Left kidney (tissue), 2 donors: Measurements from ENCODE around the gene KANK3. TPM values are rescaled to one million over a fixed set of nuclear protein-coding genes. Genes with fewer than 3 reads are reported as not detected.
"Not testable (repeated sequence)": the region's sequence is repeated elsewhere in the genome, so short reads cannot be mapped to it uniquely, and the experiment has no call there.

Source experiments
- DNase-seq: peaks from one replicate; pipeline ENCODE4 v3.0.0-alpha.2; 2013
- polyA plus RNA-seq: library from polyadenylated mRNA; unstranded; fragments of 120-200 nt; gene quantifications from one replicate; pipeline ENCODE4 v1.2.1, GENCODE V29; 2013; ENCODE audit not compliant: insufficient read length

The KANK3 gene
- polyA plus RNA-seq, 1 donor: 6.1 TPM

GRCh38 chr19:8371011-8371804, 28.1 kb upstream of the KANK3 start:
- DNase-seq: no peak

DNA sequence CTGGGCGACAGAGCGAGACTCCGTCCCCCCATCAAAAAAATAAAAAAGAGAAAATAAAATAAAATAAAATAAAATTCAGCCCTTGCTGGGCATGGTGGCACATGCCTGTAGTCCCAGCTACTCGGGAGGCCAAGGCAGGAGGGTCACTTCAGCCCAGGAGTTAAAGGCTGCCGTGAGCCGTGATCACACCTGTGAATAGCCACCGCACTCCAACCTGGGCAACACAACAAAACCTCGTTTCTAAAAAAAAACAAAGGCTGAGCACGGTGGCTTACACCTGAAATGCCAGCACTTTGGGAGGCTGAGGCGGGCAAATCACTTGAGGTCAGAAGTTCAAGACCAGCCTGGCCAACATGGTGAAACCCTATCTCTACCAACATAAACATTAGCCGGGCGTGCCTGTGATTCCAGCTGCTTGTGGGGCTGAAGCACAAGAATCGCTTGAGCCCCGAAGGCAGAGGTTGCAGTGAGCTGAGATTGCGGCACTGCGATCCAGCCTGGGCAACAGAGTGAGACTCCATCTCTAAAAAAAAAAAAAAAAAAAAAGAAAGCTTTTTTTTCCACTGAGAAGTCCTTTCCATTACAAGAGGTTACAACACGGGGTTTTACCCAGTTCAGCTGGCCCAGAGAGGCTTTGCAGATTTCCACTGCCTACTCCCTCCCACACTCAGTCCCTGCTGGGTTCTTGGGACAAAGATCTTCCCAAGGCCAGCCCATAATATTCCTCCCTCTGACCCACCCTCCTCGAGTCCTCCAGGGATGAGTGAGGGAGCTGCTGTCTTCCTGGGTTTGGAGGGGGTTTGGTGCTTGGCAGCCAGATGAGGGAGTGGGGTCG, 27.3 kb upstream of the KANK3 start:
- DNase-seq: no peak

GRCh38 chr19:8367327-8368001, 24.4 kb upstream of the KANK3 start:
- peak; percentile 93 for DNase-seq

DNA sequence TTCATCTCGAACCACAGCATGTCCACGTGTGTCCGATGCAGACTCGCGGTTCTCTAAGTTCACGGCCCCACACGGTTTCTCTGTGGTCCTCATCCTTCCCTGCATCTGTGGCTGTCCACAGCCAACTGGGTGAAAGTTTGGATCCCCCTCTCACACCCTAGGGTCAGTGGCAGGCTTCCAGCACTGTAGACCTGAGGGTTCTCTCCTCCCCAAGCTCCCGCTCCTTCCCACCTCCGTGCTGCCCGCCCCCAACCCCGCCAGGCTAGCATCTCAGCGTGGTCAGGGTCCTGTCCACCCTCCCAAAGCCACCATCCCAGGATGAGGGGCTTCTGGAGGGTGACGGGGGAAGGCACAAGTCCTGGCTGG, 23.9 kb upstream of the KANK3 start:
- DNase-seq: no peak

- no peak for DNase-seq
Observed at GRCh38 chr19:8366121-8366581, 23.1 kb upstream of the KANK3 start.

DNA sequence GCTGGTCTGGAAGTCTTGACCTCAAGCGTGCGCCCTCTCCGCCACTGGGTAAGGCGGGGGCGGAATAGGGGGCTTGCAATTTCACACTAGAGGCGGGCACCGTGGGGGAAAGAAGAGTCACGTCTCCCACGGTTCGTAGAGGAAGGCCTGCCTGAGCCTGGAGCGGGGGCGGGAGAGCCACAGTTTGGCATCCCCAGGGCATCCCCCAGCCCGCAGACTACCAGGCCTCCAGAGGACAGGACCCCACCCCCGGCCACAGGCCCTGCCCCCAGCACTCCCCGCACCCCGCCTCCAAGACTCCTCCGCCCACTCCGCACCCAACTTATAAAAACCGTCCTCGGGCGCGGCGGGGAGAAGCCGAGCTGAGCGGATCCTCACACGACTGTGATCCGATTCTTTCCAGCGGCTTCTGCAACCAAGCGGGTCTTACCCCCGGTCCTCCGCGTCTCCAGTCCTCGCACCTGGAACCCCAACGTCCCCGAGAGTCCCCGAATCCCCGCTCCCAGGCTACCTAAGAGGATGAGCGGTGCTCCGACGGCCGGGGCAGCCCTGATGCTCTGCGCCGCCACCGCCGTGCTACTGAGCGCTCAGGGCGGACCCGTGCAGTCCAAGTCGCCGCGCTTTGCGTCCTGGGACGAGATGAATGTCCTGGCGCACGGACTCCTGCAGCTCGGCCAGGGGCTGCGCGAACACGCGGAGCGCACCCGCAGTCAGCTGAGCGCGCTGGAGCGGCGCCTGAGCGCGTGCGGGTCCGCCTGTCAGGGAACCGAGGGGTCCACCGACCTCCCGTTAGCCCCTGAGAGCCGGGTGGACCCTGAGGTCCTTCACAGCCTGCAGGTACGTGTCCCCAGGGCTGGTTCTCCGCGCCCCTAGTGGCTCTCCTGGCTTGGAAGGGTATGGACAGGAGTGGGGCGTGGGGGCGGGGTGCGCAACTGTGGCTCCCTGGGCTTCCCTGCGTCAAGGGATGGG, 21.0 kb upstream of the KANK3 start, which contains the start of gene ANGPTL4:
TSS of gene ANGPTL4 (plus strand) at position 353 of the 969 bp plus-strand sequence. CDS start at position 520, 167 bp downstream.
- DNase-seq: peak; percentile 39

DNA sequence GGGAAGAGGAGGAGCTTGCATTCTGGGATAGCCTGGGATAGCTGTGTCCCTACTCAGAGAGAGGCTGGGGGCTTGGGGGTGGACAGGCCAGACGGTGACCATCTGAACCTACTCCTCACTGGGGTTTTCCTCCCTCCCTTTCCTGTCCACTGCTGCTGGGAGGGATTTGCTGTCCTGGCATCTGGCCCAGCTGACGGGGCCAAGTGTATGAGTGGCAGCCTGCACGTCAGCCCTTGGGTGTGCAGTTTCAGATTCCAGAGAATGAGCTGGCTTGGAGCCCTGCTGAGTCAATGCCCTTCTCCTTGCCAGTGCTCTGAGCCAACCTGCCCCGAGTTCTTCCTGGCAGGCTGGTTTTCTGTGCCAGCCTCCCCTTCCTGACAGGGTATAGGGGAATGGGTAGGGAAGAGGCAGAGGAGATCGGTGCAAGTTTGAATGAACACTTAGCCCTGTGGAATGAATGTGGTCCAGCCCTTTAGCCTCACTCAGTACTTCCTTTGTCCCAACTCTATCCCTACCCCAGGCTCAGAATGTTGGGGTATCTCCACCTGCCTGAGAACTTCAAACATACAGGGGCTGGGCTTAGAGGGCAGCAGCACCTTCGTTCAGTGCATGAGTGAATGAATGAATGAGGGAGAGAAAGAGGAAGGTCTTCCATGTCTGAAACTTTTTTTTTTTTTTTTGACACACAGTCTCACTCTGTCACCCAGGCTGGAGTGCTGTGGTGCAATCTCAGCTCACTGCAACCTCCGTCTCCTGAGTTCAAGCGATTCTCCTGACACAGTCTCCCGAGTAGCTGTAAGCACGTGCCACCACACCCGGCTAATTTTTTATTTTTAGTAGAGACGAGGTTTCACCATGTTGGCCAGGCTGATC, 19.1 kb upstream of the KANK3 start:
- DNase-seq: peak; percentile 69

GRCh38 chr19:8360196-8360595, 17.1 kb upstream of the KANK3 start:
- DNase-seq: no peak

DNA sequence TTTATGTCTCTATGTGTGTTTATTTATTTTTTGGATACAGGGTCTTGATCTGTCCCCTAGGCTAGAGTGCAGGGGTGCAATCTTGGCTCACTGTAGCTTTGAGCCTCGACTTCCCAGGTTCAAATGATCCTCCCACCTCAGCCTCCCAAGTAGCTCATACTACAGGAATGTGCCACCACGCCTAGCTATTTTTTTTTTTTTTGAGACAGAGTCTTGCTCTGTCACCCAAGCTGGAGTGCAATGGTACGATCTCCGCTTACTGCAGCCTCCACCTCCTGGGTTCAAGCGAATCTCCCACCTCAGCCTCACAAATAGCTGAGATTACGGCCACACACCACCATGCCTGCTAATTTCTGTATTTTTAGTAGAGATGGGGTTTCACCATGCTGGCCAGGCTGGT, 15.9 kb upstream of the KANK3 start:
- DNase-seq: no peak

DNA sequence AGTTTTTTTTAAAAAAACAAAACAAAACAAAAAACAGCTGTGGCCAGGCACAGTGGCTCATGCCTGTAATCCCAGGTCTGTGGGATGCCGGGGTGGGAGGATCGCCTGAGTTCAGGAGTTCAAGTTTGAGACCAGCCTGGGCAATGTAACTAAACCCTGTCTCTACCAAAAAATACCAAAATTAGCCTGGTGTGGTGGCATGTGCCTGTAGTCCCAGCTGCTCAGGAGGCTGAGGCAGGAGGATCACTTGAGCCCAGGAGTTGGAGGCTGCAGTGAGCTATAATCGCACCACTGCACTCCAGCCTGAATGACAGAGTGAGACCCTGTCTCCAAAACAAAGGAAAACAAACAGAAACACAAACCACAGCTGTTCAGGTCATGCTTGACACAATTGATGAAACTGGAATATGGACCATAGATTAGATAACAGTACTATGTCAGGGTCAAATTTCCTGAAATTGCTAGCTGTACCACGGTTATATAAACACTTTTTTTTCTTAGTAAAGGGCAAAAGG, 14.0 kb upstream of the KANK3 start:
- no peak for DNase-seq

DNA sequence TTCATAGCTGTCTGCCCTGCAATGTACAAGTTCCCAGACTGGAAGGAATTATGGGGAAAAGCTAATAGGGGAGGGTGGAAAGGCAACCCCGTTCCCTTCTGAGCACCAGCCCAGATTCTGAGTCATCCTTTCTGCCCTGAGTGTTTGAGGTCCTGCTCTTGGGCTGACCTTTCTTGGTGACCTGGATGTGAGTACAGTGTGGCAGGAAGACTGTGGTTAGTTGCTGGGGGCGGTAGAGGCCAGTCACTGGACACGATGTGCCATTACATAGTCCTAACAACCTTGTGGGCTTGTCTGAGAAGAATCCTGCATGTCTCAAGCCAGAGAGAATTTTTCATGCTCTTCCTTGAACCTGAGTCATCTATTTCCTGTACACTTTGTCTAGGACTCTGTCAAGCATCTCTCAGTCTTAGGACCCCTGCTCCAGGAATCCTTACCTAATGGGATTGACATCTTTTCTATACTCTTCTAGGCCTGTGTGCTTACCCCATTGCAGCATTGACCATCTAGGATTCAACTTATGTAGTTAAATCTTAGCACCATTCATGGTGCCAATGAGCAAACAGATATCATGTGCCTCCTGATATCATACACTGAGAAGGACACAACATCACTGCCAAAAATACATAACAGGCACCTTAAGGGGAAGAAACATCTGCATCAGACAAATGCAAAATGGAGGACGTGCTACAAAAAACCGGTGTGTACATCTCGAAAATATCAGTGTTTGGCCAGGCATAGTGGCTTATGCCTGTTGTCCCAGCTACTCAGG, 12.8 kb upstream of the KANK3 start:
- no peak for DNase-seq

- DNase-seq: not testable (repeated sequence)
Observed at GRCh38 chr19:8352845-8353244, 9.8 kb upstream of the KANK3 start.

DNA sequence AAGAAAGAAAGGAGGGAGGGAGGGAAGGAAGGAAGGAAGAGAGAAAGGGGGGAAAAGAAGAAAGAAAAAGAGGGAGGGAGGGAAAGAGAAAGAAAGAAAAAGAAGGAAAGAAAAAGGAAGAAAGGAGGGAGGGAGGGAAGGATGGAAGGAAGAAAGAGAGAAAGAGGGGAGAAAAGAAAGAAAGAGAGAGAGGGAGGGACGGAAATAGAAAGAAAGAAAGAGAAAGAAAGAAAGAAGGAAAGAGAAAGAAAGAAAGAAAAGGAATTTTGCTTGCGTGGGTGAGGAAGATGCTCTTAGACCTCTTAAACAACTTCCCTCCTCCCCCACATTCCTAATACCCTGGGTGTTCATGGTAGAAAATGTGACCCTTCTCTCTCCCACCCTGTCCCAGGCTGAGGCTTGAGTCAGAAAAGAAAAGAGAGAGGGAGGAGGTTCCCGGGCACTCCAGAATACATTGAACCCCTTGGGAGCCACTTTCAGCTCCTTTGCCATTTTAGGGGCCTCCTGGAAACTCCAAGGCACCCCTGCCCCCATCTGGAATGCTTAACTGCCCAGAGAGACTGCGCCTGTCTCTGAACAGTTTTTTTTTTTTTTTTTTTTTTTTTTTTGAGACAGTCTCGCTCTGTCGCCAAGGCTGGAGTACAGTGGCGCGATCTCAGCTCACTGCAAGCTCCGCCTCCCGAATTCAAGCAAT, 9.2 kb upstream of the KANK3 start:
- DNase-seq: peak; percentile 42

DNA sequence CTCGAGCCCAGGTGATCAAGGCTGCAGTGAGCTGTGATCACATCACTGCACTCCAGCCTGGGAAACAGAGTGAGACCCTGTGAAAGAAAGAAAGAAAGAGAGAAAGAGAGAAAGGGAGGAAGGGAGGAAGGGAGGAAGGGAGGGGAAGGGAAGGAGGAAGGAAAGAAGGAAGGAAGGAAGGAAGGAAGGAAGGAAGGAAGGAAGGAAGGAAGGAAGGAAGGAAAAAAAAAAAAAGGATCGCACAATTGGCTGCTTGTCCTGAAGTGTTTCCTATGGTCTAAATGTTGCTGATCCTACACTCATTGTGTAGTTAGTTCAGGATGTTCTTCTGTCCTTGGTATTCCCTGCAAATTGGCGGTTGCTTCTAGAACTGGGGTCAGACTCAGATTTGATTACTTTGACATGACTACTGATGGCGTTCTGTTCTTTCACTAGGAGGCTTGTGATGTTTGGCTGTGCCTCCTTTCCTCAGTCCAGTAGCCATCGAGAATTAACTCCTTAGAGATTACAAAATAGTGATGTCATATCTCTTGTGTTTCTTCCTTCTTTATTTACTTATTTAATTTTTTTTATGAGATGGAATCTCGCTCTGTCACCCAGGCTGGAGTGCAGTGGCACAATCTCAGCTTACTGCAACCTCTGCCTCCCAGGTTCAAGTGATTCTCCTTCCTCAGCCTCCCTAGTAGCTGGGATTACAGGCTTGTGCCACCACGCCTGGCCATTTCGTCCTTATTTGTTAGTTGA, 6.7 kb upstream of the KANK3 start:
- not testable (repeated sequence) for DNase-seq

GRCh38 chr19:8343483-8343844, 402 bp upstream of the KANK3 start:
- DNase-seq: no peak

- DNase-seq: no peak
Observed at GRCh38 chr19:8342316-8342683, 762 bp downstream of the KANK3 start.

DNA sequence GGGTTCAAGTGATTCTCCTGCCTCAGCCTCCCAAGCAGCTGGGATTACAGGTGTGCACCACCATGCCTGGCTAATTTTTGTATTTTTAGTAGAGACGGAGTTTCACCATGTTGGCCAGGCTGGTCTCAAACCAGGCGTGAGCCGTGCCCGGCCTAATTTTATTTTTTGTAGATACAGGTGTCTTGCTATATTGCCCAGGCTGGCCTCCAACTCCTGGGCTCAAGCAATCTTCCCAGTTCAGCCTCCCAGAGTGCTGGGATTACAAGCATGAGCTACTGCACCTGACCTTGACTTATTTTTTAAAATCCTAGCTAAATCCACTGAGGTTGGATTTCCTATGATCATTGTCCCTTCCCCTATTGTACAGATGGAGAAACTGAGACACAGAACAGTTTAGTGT, 1.6 kb downstream of the KANK3 start:
- DNase-seq: not testable (repeated sequence)
